SK-N-SH (cell line): ENCODE data around the gene NKG7. TPM values are rescaled to one million over a fixed set of nuclear protein-coding genes. Genes with fewer than 3 reads are reported as not detected.

ENCODE experiments used
- CTCF ChIA-PET: fragments of 300-600, 350-600 bp; formaldehyde crosslinking; extraction: SDS; loops from one replicate; lab custom pipeline; 2021; lab: Yijun Ruan, JAX
- POLR2A ChIA-PET: fragments of 350-600 bp; sonication (Branson Sonifier 250); formaldehyde crosslinking; extraction: SDS; loops from one replicate; lab custom pipeline; 2020; ENCODE audit warnings: antibody characterized with exemption, inconsistent platforms; lab: Yijun Ruan, JAX
- DNase-seq: peaks from one replicate; pipeline ENCODE4 v3.0.0; 2012
- H2AFZ ChIP-seq: fragments of 200-600 bp; sonication (generic); 2 replicates; pipeline ENCODE4 v1.8.1; 2016; ENCODE audit warnings: antibody characterized with exemption, mild to moderate bottlenecking, low read depth
- H3F3A ChIP-seq: fragments of 200-600 bp; sonication (generic); replicated peaks from 2 replicates; pipeline ENCODE3; 2016; ENCODE audit warnings: antibody characterized with exemption, mild to moderate bottlenecking; ENCODE audit not compliant: insufficient read depth
- H3K27ac ChIP-seq, 2 experiments: fragments of 200-500 bp in 1 of 2; fragments of 200-600 bp in 1 of 2; sonication (Bioruptor generic) in 1 of 2; sonication (generic), shearing (Covaris generic) in 1 of 2; 2 replicates each; pipeline versions ENCODE4 v1.5.1 to v1.6.1; 2014 to 2016; ENCODE audit warnings: low read depth in 2 of 2, inconsistent platforms in 1 of 2, low read length in 1 of 2, mild to moderate bottlenecking in 1 of 2, mixed read lengths in 1 of 2
- H3K27me3 ChIP-seq: fragments of 200-600 bp; sonication (generic), shearing (Covaris generic); 2 replicates; pipeline ENCODE4 v1.6.1; 2016; ENCODE audit warnings: mixed run types; ENCODE audit not compliant: insufficient read depth
- H3K36me3 ChIP-seq, 2 experiments: fragments of 200-500 bp in 1 of 2; fragments of 200-600 bp in 1 of 2; sonication (Bioruptor generic) in 1 of 2; sonication (generic) in 1 of 2; replicated peaks in 1 of 2; 2 replicates each; pipeline versions ENCODE3 to v1.5.1; 2014 to 2016; ENCODE audit warnings: low read length in 1 of 2, mild to moderate bottlenecking in 1 of 2; ENCODE audit not compliant: insufficient read depth in 2 of 2, control insufficient read depth in 1 of 2
- H3K4me1 ChIP-seq, 2 experiments: fragments of 200-500 bp in 1 of 2; fragments of 200-600 bp in 1 of 2; sonication (Bioruptor generic) in 1 of 2; sonication (generic), shearing (Covaris generic) in 1 of 2; 2 replicates each; pipeline versions ENCODE4 v1.5.1 to v1.6.1; 2014 to 2016; ENCODE audit warnings: low read depth in 1 of 2, low read length in 1 of 2, mixed run types in 1 of 2; ENCODE audit not compliant: insufficient read depth in 2 of 2, control insufficient read depth in 1 of 2
- H3K4me2 ChIP-seq: fragments of 200-600 bp; sonication (generic), shearing (Covaris generic); 2 replicates; pipeline ENCODE4 v1.6.1; 2017; ENCODE audit warnings: mixed run types
- H3K4me3 ChIP-seq, 2 experiments: fragments of 200-500 bp in 1 of 2; fragments of 200-600 bp in 1 of 2; sonication (Bioruptor generic) in 1 of 2; sonication (generic), shearing (Covaris generic) in 1 of 2; 2 replicates each; pipeline versions ENCODE4 v1.5.1 to v1.8.1; 2014 to 2016; ENCODE audit warnings: low read depth in 2 of 2, inconsistent platforms in 1 of 2, low read length in 1 of 2, mild to moderate bottlenecking in 1 of 2, mixed read lengths in 1 of 2, moderate library complexity in 1 of 2
- H3K79me2 ChIP-seq: fragments of 200-600 bp; sonication (generic); 2 replicates; pipeline ENCODE4 v1.8.1; 2017; ENCODE audit warnings: mild to moderate bottlenecking; ENCODE audit not compliant: insufficient read depth
- H3K9ac ChIP-seq: fragments of 200-600 bp; sonication (generic); 2 replicates; pipeline ENCODE4 v1.6.1; 2017; ENCODE audit warnings: mixed run types
- H3K9me2 ChIP-seq: fragments of 200-600 bp; sonication (generic); 2 replicates; pipeline ENCODE4 v1.6.1; 2017; ENCODE audit warnings: mixed run types
- H3K9me3 ChIP-seq: fragments of 200-600 bp; sonication (generic); 2 replicates; pipeline ENCODE4 v1.6.1; 2017; ENCODE audit warnings: mixed run types, mild to moderate bottlenecking, moderate library complexity
- H4K20me1 ChIP-seq: fragments of 200-600 bp; sonication (generic); 2 replicates; pipeline ENCODE4 v1.6.1; 2017; ENCODE audit warnings: mild to moderate bottlenecking, mixed run types; ENCODE audit not compliant: insufficient read depth
- EP300 ChIP-seq, 2 experiments: IDR thresholded peaks; 2 replicates each; pipeline versions ENCODE4 v1.4.0 to v1.6.1; 2012; ENCODE audit warnings: borderline replicate concordance in 1 of 2, low read depth in 1 of 2, low read length in 1 of 2
- NFIC ChIP-seq: IDR thresholded peaks from 2 replicates; pipeline ENCODE4 v1.4.0; 2012; ENCODE audit warnings: borderline replicate concordance
- NRF1 ChIP-seq: IDR thresholded peaks from 2 replicates; pipeline ENCODE4 v1.6.1; 2012; ENCODE audit warnings: low read depth, mild to moderate bottlenecking, low read length
- POLR2AphosphoS5 ChIP-seq: IDR thresholded peaks from 2 replicates; pipeline ENCODE4 v1.6.1; 2012; ENCODE audit warnings: low read depth, low read length
- RAD21 ChIP-seq: IDR thresholded peaks from 2 replicates; pipeline ENCODE4 v1.6.1; 2012; ENCODE audit warnings: mild to moderate bottlenecking, low read length
- RCOR1 ChIP-seq: fragments of 150-350 bp; IDR thresholded peaks from 2 replicates; pipeline ENCODE4 v1.6.1; 2017; ENCODE audit warnings: antibody characterized with exemption, low read length
- TAF1 ChIP-seq: IDR thresholded peaks from 2 replicates; pipeline ENCODE4 v1.6.1; 2012; ENCODE audit warnings: low read depth, mild to moderate bottlenecking, low read length, moderate library complexity, borderline replicate concordance
- TCF12 ChIP-seq: IDR thresholded peaks from 2 replicates; pipeline ENCODE4 v1.4.0; 2012
- ZBTB33 ChIP-seq: IDR thresholded peaks from 2 replicates; pipeline ENCODE4 v1.4.0; 2012; ENCODE audit warnings: low read depth, borderline replicate concordance
- WGBS: methylation state at CpG from one replicate; pipeline ENCODE4 v1.1.6; 2017; ENCODE audit warnings: low lambda C conversion rate; 5-methylcytosine and 5-hydroxymethylcytosine counted together
- polyA plus RNA-seq, 3 experiments: library from polyadenylated mRNA; depleted of rRNA; stranded (reverse); fragments of >200 nt; gene quantifications; 2 replicates each; pipeline ENCODE4 v1.2.3, GENCODE V29; 2012
- TF ChIP-seq, protein P1 (sequence below): IDR thresholded peaks from 2 replicates; pipeline ENCODE4 v1.6.1; 2012; ENCODE audit warnings: mild to moderate bottlenecking, low read depth, low read length, moderate library complexity
- TF ChIP-seq, protein P2 (sequence below): IDR thresholded peaks from 2 replicates; pipeline ENCODE4; 2012

Gene NKG7
- polyA plus RNA-seq, 1 of the 3 experiments (the other 2 are of a cell fraction) = not detected

- Histone ChIP-seq H3F3A (peaks cover 3% of the 10 kb centered on the region), H2AFZ (no peak overlapping the region), H3K9me2 (no peaks in the 10 kb centered on the region), H3K4me2 (no peak overlapping the region), H3K9me3 (no peaks in the 10 kb centered on the region), H3K4me1 (peaks cover 0 to 4% of the 10 kb centered on the region in 2 experiments; a peak in 1 of 4 replicates), H3K9ac (no peak overlapping the region), H3K27me3 (no peaks in the 10 kb centered on the region), H3K36me3 (no peaks in the 10 kb centered on the region), H3K79me2 (no peaks in the 10 kb centered on the region), H3K27ac (no peak overlapping the region), H3K4me3 (no peak overlapping the region), H4K20me1 (no peaks in the 10 kb centered on the region)
- TF ChIP-seq EP300 (IDR thresholded peaks at IDR 0.05; ENCODE audit: borderline replicate concordance in 1 of 2, low read depth in 1 of 2, low read length in 1 of 2) (no peak), POLR2AphosphoS5 (no peak), RAD21 (no peak), RCOR1 (no peak), NRF1 (no peak), NFIC (no peak)
- WGBS = 88% methylated on average over 6 of the region's 9 CpGs
- no peak for DNase-seq
- POLR2A ChIA-PET = no interaction called here
- CTCF ChIA-PET = interaction anchor here (1.3 kb wide), 1 partner anchor 93 kb away, joined by 3 read pairs; no protein-coding TSS in a partner anchor
These were observed 27.3 kb downstream of the NKG7 start for GRCh38 chr19:51345076-51345620.

GRCh38 chr19:51342631-51343569 is 29.6 kb downstream of the NKG7 start:
- no peaks in the 10 kb centered on the region for H3K9me3 ChIP-seq
- H3F3A ChIP-seq = peaks cover 3% of the 10 kb centered on the region
- ChIA-PET POLR2A (interaction anchor here (1.3 kb wide), 1 partner anchor 22 kb away, joined by 4 read pairs; no protein-coding TSS in a partner anchor), CTCF (interaction anchor here (1.3 to 2.1 kb wide), 4 partner anchors 13 to 435 kb away, joined by 3 to 8 read pairs (median 4); no protein-coding TSS in a partner anchor)
- no peaks in the 10 kb centered on the region for H3K36me3 ChIP-seq
- no peaks in the 10 kb centered on the region for H4K20me1 ChIP-seq
- TF ChIP-seq, protein P1, sequence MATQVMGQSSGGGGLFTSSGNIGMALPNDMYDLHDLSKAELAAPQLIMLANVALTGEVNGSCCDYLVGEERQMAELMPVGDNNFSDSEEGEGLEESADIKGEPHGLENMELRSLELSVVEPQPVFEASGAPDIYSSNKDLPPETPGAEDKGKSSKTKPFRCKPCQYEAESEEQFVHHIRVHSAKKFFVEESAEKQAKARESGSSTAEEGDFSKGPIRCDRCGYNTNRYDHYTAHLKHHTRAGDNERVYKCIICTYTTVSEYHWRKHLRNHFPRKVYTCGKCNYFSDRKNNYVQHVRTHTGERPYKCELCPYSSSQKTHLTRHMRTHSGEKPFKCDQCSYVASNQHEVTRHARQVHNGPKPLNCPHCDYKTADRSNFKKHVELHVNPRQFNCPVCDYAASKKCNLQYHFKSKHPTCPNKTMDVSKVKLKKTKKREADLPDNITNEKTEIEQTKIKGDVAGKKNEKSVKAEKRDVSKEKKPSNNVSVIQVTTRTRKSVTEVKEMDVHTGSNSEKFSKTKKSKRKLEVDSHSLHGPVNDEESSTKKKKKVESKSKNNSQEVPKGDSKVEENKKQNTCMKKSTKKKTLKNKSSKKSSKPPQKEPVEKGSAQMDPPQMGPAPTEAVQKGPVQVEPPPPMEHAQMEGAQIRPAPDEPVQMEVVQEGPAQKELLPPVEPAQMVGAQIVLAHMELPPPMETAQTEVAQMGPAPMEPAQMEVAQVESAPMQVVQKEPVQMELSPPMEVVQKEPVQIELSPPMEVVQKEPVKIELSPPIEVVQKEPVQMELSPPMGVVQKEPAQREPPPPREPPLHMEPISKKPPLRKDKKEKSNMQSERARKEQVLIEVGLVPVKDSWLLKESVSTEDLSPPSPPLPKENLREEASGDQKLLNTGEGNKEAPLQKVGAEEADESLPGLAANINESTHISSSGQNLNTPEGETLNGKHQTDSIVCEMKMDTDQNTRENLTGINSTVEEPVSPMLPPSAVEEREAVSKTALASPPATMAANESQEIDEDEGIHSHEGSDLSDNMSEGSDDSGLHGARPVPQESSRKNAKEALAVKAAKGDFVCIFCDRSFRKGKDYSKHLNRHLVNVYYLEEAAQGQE = no peak
- TF ChIP-seq RCOR1 = no peak
- no peak for TF ChIP-seq TCF12
- no peak for TF ChIP-seq ZBTB33
- TF ChIP-seq TAF1 = no peak
- TF ChIP-seq, protein P2, sequence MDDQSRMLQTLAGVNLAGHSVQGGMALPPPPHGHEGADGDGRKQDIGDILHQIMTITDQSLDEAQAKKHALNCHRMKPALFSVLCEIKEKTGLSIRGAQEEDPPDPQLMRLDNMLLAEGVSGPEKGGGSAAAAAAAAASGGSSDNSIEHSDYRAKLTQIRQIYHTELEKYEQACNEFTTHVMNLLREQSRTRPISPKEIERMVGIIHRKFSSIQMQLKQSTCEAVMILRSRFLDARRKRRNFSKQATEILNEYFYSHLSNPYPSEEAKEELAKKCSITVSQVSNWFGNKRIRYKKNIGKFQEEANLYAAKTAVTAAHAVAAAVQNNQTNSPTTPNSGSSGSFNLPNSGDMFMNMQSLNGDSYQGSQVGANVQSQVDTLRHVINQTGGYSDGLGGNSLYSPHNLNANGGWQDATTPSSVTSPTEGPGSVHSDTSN = no peak
- no peak overlapping the region for H3K4me3 ChIP-seq
- no peak overlapping the region for H3K4me2 ChIP-seq
- peaks cover 0 to 8% of the 10 kb centered on the region in 2 experiments; a peak in 1 of 4 replicates for H3K4me1 ChIP-seq
- DNase-seq = no peak
- no peak overlapping the region for H3K9ac ChIP-seq
- no peaks in the 10 kb centered on the region for H3K27me3 ChIP-seq
- H3K27ac ChIP-seq = no peak overlapping the region
- no peaks in the 10 kb centered on the region for H3K79me2 ChIP-seq
- no peaks in the 10 kb centered on the region for H3K9me2 ChIP-seq
- WGBS = 69% methylated on average over 8 of the region's 9 CpGs
- H2AFZ ChIP-seq = no peak overlapping the region
